GM21515 (cell line): ENCODE measurements around the gene MMAB.

Source experiments
- ATAC-seq: cut with Tn5 transposase; IDR thresholded peaks from one replicate; pipeline ENCODE4 v1.9.1; 2021; ENCODE audit not compliant: unreplicated experiment

MMAB gene

DNA sequence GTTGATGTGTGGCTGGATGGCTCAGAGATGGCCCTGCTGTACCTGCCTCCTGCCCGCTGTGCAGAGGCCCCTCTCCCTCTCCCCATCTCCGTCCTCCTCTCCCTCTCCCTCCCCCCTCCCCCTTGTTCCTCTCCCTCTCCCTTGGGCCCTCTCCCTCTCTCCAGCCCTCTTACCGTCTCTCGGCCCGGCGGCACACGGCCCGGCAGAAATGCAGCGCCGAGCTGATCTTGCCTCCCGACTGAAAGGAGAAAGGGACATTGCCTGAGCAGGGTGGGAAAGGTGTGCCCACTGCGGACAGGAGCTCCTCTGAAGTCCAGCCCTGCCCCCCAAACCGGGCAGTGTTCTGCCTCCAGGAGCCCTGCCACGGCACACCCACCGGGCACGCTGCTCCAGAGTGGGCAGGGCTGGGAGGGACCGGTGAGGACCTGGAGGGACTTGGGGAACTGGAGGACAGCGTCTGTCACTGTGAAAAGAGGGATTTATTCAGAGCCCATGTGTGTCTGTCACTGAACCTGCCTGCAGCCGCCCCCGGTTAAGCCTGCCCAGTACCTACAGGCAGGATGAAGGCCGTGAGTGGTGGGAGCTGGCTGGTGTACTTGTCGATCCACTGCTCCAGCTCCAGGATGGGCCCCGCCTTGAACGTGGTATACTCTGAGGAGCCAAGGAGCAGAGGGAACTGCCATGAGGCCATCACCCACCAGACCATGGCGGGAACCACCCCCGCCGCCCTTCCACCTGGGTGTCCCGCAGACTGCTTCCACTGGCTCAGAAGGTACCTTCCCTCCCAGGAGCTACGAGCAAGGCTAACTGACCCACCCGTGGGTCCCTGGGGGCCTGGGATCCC is 12.2 kb downstream of the MMAB start:
- ATAC-seq, result no peak

- no peak for ATAC-seq
Observed at GRCh38 chr12:109559601-109560000, 13.7 kb downstream of the MMAB start.

DNA sequence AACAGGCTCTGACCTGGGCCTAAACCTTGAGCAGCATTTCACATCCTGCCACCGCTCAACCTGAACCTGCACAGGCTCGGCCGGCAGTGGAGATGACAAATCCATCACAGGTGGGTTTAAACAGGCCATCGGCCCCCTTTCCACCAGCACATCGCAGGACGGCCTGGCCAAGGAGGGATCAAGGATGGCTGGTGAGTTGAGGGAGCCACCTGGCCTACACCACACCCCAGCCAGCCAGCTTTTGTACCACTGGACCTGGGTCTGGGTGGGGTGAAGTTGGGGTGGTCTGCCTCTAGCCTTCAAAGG is 14.2 kb downstream of the MMAB start:
- no peak for ATAC-seq

DNA sequence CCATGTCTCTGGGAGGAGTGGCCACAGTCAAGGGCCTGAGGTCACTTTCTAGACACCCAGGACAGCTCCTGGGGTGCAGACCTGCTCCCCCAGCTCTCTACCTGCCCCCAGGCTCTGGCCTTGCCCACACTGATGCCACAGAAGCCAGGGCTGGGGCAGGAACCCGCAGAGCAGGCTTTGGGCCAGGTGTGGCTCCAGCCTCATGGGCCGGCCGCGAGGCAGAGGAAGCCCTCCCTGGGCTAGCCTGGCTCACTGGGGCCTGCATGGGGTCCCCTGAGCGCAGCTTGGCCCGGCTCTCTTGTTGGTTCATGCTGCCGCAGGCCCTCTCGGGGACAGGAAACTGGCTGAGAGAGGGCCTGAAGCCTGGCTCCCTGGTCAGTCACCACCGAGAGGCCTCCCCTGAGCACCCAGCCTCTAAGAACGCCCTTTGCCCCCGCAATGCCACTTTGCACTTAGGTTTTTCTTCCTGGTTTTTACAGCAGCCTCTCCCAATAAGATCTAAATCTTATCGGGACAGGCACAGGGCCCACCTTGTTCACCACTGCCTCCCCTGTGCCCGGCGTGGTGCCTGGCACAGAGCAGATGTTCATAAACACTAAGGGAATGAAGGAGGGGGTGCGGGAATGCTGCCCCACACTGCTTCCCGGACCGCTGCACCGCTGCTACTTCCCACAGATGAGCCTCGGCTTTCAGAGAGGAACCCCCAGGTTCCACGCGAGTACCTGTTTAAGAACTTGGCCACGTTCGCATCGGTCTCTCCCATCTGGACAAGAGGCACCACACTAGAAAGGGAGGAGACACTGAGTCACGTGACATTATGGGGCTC is 14.7 kb downstream of the MMAB start:
- ATAC-seq, result no peak

- no peak for ATAC-seq
Observed at GRCh38 chr12:109557805-109558204, 15.5 kb downstream of the MMAB start.

GRCh38 chr12:109557200-109557599 is 16.1 kb downstream of the MMAB start:
- ATAC-seq, result no peak

GRCh38 chr12:109555431-109556315 is 17.6 kb downstream of the MMAB start:
- no peak for ATAC-seq

DNA sequence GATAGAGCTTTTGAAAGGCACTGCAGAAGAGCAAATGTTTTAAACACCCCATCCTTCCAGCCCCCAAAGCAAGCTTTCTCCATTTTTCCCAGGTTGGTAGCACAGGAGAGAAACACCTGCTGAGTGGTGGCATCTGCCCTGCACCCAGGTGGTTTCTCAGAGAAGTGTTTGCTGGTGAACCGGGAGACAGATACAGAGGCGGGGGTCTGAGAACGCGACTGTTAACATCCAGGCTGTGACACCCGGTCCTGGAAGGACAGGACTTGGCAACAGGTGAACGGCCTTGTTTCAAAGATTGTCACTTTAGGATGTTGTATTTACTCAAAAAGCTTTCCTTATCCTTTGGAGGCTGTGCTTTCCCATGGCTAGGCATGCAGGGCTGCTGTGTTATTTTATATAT is 18.5 kb downstream of the MMAB start:
- no peak for ATAC-seq

DNA sequence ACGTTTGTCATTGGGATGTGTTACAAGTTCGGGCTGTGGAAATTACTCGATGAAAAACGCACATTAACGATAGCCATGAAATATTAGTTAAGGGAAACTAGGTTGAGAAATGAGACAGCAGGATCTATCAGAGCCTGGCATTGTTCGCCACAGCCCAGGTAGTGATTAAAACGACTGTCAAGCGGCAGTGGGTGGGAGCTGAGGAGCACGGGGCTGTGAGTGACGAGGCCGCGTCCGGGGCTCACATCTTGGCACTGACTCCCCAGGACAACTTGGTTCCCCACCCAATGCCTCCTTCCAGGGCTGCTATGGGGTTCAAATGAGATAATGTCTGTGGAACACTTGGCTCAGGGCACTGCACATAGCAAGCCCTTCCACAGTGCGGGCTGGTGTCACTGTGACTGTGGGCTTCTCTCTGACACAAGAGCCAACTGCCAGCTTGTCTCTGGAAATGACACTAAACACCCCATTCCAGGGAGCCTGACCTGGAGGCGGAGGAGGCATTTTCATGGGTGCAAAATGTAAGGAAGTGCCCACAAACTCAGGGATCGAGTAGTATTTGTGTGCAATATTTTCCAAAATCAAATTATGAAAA is 19.3 kb downstream of the MMAB start:
- no peak for ATAC-seq

- no peak for ATAC-seq
Observed at GRCh38 chr12:109553483-109553882, 19.8 kb downstream of the MMAB start.

DNA sequence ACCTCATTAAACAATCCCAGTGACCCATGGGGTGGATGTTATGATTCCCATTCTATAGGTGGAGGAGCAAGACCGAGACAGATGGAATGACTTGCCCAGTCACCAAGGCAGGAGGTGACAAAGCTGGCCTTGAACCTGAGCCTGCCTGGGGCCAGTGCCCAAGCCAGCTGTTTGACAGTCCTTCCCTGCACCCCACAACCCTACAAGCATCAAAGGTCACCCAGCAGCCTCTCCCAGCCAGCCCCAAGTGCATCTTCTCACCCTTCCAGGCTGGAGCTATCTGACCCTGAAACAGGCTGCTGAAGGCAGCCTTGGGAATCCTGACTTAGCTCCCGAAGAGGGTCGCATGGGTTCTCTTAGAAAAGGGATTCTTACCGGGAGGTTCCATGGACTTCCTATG is 20.3 kb downstream of the MMAB start:
- ATAC-seq, result no peak

- no peak for ATAC-seq
Observed at GRCh38 chr12:109551108-109551507, 22.2 kb downstream of the MMAB start.

DNA sequence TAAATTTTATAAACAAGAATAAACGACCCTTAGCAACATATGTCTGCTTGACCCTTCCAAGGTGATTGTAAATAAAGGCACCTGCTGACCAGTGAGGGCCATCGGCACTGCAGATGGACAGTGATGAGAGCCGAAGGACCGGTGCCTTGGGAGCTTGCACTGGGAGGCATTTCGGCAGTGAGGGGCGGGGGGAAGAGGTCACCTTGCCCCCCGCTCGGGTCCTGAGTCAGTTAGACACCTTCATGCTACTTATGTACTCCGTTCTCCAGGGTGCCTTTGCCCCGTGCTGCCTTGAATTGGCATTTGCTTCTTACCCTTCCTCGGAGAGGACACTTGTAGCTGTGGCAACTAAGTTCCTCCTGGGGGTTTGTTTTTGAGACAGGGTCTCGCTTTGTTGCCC is 23.0 kb downstream of the MMAB start:
- no peak for ATAC-seq

DNA sequence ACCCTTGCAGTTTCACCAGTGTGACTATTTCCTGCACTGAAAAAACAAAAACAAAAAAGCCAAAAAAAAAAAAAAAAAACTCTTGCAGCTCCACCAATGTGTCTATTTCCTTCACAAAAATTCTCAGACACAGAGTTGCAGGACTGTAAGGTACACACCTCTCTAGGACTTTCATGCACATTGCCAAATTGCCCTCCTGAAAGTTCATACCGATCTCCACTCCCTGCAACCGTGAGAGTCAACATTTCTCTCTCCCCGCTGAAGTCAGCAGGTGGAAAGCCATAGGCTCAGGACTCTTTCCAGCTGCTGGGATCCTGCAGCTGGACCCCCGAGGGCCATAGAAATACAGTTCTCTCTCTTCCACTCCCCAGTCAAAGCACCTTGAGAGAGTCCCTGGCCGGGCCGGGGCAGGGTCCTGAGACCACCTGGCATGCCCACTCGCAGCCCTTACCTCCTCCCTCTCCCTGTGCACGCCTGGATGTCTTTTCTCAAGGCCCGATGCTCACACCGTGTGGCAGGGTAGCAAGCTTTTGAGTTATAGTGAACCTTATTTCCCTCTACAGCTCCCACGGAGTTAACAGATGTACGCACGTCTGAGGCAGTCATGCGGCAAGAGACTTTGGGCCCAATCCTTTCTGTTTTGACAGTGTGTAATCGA is 23.6 kb downstream of the MMAB start:
- no peak for ATAC-seq

- ATAC-seq, result no peak
Observed at GRCh38 chr12:109548258-109548657, 25.0 kb downstream of the MMAB start.

DNA sequence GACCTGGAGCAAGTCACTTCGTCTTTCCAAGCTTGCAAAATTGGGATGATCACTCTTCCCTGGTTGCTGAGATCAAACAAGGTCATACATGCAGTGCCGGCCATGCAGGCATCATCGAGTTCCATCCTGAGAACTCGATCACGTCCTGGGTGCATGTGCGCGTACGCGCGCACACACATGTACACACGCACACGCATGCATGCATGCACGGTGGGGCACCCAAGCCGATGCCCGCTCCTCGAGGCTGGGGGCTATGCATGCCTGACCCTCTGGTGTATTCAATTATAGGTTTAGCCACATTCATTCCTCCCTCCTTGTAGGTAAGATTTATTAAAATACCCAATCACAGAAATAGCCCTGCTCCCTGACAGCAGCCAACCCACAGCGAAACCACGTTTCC is 26.0 kb downstream of the MMAB start:
- no peak for ATAC-seq

DNA sequence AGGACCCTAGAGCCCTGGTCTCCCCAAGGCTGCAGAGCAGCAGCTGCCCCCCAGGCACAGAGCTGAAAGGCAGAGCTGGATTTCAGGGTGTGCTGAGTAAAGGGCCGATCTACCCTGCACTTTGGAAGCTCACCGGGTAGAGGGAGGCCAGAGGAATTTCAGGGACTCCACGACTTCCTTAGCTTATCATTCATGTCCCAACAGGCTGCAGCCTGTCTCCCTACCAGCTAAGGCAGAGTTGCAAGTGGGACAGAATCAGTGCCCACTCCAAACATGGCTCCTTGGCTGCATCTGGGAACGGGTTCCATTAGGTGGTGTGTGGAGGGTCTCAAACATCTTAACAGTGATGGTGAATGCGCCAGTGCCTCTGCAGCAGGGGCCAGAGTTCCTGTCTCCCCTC is 27.5 kb downstream of the MMAB start:
- ATAC-seq, result no peak

DNA sequence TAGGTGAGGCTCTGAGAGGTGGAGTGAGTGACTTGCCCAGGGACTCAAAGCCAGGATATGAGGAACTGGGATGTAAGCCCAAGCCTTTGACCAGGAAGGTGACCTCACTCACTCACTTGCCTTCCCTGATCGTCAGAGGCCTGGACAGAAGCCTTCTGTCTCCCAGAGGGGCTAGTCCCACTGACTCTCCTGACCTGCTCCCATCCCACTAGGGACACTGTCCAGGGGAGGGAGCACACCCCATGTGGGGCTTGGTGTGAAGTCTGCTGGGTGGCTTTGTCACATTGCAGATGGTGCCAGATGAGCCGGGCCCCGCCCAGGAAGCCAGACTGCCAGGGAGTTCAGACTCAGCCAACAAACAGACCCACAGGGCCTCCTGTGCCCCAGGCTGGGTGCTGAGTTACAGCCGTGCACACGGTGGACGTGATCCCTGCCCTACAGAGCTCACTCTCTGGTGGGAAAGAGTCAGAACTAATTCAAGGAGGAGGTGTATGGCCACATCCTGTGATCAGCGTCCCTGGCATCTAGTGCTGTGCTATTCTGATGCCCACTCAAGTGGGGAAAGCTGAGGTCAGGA is 28.3 kb downstream of the MMAB start:
- no peak for ATAC-seq

DNA sequence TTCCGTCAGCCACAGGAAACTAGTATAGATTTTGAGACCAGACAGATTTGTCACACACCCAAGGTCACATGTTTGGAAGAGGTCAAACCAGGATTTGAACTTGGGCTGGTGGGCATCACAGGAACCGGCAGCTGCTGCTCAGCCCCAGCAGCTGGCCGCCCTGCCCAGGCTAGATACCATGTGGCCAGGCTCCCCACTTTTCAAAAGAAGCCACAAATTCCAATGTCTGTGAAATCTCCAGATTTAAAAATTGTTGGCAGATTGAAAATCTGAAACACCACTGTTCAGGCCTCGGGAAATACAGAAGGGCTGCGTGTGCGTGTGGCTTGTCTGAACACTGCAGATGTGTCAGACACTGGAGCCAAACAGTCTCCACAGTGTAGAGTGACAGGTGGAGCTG is 30.4 kb downstream of the MMAB start:
- ATAC-seq, result no peak

- no peak for ATAC-seq
Observed at GRCh38 chr12:109542014-109542413, 31.3 kb downstream of the MMAB start.
